Measurements from ENCODE around the gene MYO18B.

- TF ChIP-seq CTCF (IDR thresholded peaks at IDR 0.05) (no peak), POLR2A (IDR thresholded peaks at IDR 0.05) (no peak), EP300 (IDR thresholded peaks at IDR 0.05) (no peak)
Measured at GRCh38 chr22:25884121-25884520, 142.1 kb downstream of the MYO18B start.

All from ovary (tissue), 3 donors.